Esophagus squamous epithelium (tissue), 5 donors: ENCODE data around the gene ATF7IP. TPM values are rescaled to one million over a fixed set of nuclear protein-coding genes. Genes with fewer than 3 reads are reported as not detected.

Experiments used
- DNase-seq: peaks from one replicate; lab custom pipeline; 2025; lab: John Stamatoyannopoulos, UW
- H3K27ac ChIP-seq, 4 donors: fragments of 200-600 bp; sonication (generic); one replicate each; pipeline ENCODE4 v1.5.1; 2016 to 2019; ENCODE audit warnings: mild to moderate bottlenecking in 1 of 4
- H3K27me3 ChIP-seq, 4 donors: fragments of 200-600 bp; sonication (generic); 1 replicate in 3 of 4; 2 replicates in 1 of 4; pipeline versions ENCODE4 v1.5.1 to v1.6.0; 2017 to 2021; ENCODE audit warnings: antibody characterized with exemption in 1 of 4
- H3K36me3 ChIP-seq, 3 donors: fragments of 200-600 bp; sonication (generic); one replicate each; pipeline ENCODE4 v1.5.1; 2016 to 2019
- H3K4me1 ChIP-seq, 3 donors: fragments of 200-600 bp; sonication (generic); one replicate each; pipeline ENCODE4 v1.5.1; 2017 to 2019
- H3K4me3 ChIP-seq, 4 donors: fragments of 200-600 bp; sonication (generic); 1 replicate in 3 of 4; 2 replicates in 1 of 4; pipeline ENCODE4 v1.5.1; 2016 to 2019; ENCODE audit warnings: mild to moderate bottlenecking in 2 of 4, moderate library complexity in 1 of 4
- H3K9me3 ChIP-seq, 3 donors: fragments of 200-600 bp; sonication (generic); one replicate each; pipeline ENCODE4 v1.5.1; 2016 to 2019
- CTCF ChIP-seq, 6 experiments: fragments of 450-650 bp in 4 of 6; fragments of 200-600 bp in 2 of 6; sonication (generic) in 2 of 6; IDR thresholded peaks; one replicate each; pipeline ENCODE4 v1.5.1; 2016 to 2019; ENCODE audit warnings: antibody characterized with exemption in 6 of 6, mild to moderate bottlenecking in 4 of 6, moderate library complexity in 4 of 6
- POLR2A ChIP-seq, 4 donors: fragments of 450-650 bp; IDR thresholded peaks; one replicate each; pipeline ENCODE4 v1.6.1; 2017; ENCODE audit warnings: antibody characterized with exemption in 4 of 4, mild to moderate bottlenecking in 4 of 4, moderate library complexity in 3 of 4
- WGBS, 2 donors: methylation state at CpG; one replicate each; pipeline ENCODE4 v1.1.5; 2018; 5-methylcytosine and 5-hydroxymethylcytosine counted together
- intact Hi-C: fragments of 100-400 bp; cut with DNase I; formaldehyde crosslinking; loops from one replicate; pipeline ENCODE4 v1.15.0; 2022
- total RNA-seq, 4 donors: library from RNA; depleted of rRNA; stranded (reverse); fragments of >200 nt; gene quantifications; one replicate each; pipeline ENCODE4 v1.1.0, GENCODE V29; 2016
- donor health status: DM: yes; HTN: yes; CAD: no.

ATF7IP gene
- total RNA-seq, 4 donors from 2014 or later: 29.2 to 38.7 (median 34.8) TPM

- DNase-seq: no peak
- WGBS, 2 donors: 73 to 82% methylated on average over 4 of the region's 4 CpGs
- H3K9me3 ChIP-seq: no peaks in the 10 kb centered on the region
- peaks cover 0 to 21% (median 0%) of the 10 kb centered on the region in 3 donors for H3K36me3 ChIP-seq
- H3K27ac ChIP-seq: no peak overlapping the region
- no peak overlapping the region for H3K4me3 ChIP-seq
- TF ChIP-seq POLR2A (IDR thresholded peaks at IDR 0.05) (no peak), CTCF (IDR thresholded peaks at IDR 0.05) (no peak)
- no peaks in the 10 kb centered on the region for H3K27me3 ChIP-seq
- intact Hi-C loops: no loop called here
- no peaks in the 10 kb centered on the region for H3K4me1 ChIP-seq
Observed at GRCh38 chr12:14540801-14541462, 175.4 kb downstream of the ATF7IP start.

GRCh38 chr12:14545144-14546124 is 180.0 kb downstream of the ATF7IP start:
- H3K4me3 ChIP-seq: no peak overlapping the region
- intact Hi-C loops: no loop called here
- no peaks in the 10 kb centered on the region for H3K9me3 ChIP-seq
- 80 to 86% methylated on average over 4 to 7 of the region's 7 CpGs for WGBS, 2 donors
- TF ChIP-seq CTCF (IDR thresholded peaks at IDR 0.05) (no peak), POLR2A (IDR thresholded peaks at IDR 0.05) (no peak)
- no peak overlapping the region for H3K27ac ChIP-seq
- DNase-seq: no peak
- no peaks in the 10 kb centered on the region for H3K36me3 ChIP-seq
- no peaks in the 10 kb centered on the region for H3K27me3 ChIP-seq
- no peaks in the 10 kb centered on the region for H3K4me1 ChIP-seq

- no peaks in the 10 kb centered on the region for H3K9me3 ChIP-seq
- no peak for DNase-seq
- intact Hi-C loops: no loop called here
- H3K36me3 ChIP-seq: peaks cover 0 to 12% (median 0%) of the 10 kb centered on the region in 3 donors
- H3K27ac ChIP-seq: no peak overlapping the region
- no peaks in the 10 kb centered on the region for H3K4me1 ChIP-seq
- TF ChIP-seq CTCF (IDR thresholded peaks at IDR 0.05) (no peak), POLR2A (IDR thresholded peaks at IDR 0.05) (no peak)
- 79 to 84% methylated on average over 4 of the region's 4 CpGs for WGBS, 2 donors
- no peaks in the 10 kb centered on the region for H3K27me3 ChIP-seq
- no peak overlapping the region for H3K4me3 ChIP-seq
Observed at GRCh38 chr12:14547571-14547970, 182.1 kb downstream of the ATF7IP start.

- H3K4me1 ChIP-seq: peaks cover 0 to 5% (median 0%) of the 10 kb centered on the region in 3 donors
- no peak for DNase-seq
- intact Hi-C loops: no loop called here
- no peak for TF ChIP-seq POLR2A (IDR thresholded peaks at IDR 0.05)
- TF ChIP-seq CTCF (IDR thresholded peaks at IDR 0.05): no peak
- no peak overlapping the region for H3K4me3 ChIP-seq
- WGBS, 2 donors: 85 to 86% methylated on average over 6 of the region's 6 CpGs
- no peaks in the 10 kb centered on the region for H3K9me3 ChIP-seq
- peaks cover 0 to 18% (median 0%) of the 10 kb centered on the region in 3 donors for H3K36me3 ChIP-seq
- no peaks in the 10 kb centered on the region for H3K27me3 ChIP-seq
- peak overlapping the region in 1 of 4 donors; percentile 50 for H3K27ac ChIP-seq
Observed at GRCh38 chr12:14548609-14549008, 183.1 kb downstream of the ATF7IP start.

Other genes starting within 250 kb of the ATF7IP start
- gene PLBD1, start 202.2 kb downstream of the ATF7IP start, total RNA-seq: 10 to 100 TPM; 32.4 to 71.8 (median 56.5) TPM